HG03066 (cell line): Measurements from ENCODE around the gene NDUFAB1.
"Not testable (repeated sequence)": the region's sequence is repeated elsewhere in the genome, so short reads cannot be mapped to it uniquely, and the experiment has no call there.

Source experiments
- ATAC-seq: cut with Tn5 transposase; IDR thresholded peaks from one replicate; pipeline ENCODE4 v1.9.1; 2021; ENCODE audit warnings: low read depth; ENCODE audit not compliant: unreplicated experiment

Gene NDUFAB1

DNA sequence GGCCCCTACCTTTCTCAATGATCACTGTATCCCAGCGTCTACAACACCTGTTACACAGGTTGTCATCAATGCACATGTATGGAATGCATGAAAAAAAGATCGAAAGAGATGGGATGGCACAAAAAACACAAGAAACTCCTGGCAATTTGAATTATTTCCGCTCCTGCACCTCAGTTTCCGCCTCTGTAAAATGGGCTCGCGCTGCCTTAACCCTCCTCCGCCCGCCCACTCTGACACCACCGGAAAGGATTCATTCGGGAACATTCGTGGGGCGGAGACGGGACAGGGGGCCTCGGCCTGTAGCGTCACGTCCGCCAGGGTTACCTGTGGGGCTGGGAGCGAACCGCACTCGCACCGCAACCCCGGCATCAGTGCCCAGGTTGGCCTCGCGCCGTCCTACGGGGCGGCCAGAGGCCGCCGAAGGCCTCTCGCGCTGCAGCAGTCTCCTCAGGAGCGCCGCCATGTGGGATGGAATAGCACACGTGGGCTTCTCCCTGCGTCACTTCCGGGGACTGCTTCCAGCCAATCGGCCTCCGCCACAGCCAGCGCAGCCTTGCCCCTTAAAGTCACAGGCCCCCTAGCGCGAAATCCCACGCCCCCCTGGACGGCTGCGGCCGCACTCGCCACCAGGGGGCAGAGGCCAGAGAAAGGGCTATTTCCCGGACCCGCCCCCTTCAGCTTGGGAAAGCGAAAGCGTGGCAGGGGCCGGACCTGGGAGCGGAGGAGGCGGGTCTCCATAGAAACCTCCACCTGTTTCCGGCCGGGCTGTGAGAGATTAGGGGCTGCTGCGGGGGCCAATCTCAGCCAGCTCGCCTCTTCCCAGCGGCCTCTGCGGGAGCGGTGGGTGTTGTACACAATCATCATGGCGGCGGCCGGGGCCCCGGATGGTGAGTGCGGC is 39.0 kb downstream of the NDUFAB1 start, which contains the start of the genes EARS2 and UBFD1:
TSS of gene EARS2 (minus strand) at position 470 of the 898 bp plus-strand sequence. CDS start at position 463, 7 bp downstream.
TSS of gene UBFD1 (plus strand) at position 847 of the 898 bp plus-strand sequence. CDS start at position 863, 16 bp downstream.
- peak; percentile 93 for ATAC-seq

DNA sequence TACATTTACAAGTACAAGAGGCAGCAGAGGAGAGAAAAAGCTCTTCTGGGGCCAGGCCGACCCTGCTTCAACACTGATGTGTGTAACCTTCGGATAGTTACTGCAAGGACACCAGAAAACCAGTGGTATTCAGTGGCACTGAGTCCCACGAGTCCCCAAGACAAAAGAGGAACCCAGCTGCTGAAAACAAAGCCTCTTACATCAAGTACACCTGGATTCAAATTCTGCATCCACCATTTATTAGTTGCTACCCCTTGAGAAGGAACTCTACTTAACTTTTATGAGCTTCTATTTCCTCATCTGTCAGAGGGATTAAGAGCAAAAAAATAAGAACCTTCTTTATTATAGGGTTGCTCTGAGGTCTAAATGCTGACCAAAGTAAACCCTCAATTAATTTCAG is 41.6 kb downstream of the NDUFAB1 start:
- no peak for ATAC-seq

DNA sequence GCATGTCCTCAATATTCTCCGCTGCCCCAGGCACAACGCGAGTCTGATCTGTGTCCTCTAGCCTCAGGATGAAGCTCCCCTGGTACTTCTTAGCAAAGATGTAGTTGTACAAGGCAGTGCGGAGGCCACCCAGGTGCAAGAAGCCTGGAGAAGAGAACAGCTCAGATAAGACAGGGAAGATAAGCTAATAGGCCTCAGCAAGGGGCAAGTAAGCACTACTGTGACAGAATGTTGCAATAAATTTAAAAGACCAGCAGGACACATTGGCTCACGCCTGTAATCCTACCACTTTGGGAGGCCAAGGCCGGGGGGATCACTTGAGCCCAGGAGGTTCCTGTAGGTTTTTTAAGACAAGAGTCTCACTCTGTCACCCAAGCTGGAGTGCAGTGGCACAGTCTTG is 44.0 kb downstream of the NDUFAB1 start:
- no peak for ATAC-seq

- no peak for ATAC-seq
Observed at GRCh38 chr16:23549938-23550337, 46.2 kb downstream of the NDUFAB1 start.

DNA sequence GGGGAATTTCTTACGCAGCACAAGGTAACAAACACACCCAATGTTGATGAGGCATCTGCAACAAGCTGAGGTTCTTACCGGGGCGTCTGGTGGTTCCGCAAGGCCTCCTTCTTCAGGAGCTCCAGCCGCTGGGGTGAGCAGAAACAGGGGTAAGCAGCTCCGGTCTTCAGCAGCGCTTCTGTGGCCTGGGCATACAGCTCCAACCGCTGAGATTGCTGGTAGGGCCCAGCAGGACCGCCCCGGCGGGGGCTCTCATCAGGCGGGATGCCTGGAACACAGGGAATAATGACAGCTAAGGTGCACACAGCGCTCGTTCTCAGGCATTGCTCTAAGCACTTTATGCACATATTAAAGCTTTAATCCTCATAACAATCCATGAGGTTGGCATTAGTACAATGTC is 51.7 kb downstream of the NDUFAB1 start:
- no peak for ATAC-seq

DNA sequence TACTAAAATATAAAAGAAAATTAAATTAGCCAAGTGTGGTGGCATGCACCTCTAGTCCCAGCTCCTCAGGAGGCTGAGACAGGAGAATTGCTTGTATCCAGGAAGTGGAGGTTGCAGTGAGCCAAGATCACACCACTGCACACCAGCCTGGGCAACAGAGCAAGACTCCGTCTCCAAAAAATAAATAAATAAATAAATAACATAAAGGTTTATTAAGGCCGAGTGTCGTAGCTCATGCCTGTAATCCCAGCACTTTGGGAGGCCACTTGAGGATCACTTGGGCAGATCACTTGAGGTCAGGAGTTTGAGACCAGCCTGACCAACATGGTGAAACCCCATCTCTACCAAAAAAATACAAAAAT is 55.3 kb downstream of the NDUFAB1 start:
- ATAC-seq = not testable (repeated sequence)

DNA sequence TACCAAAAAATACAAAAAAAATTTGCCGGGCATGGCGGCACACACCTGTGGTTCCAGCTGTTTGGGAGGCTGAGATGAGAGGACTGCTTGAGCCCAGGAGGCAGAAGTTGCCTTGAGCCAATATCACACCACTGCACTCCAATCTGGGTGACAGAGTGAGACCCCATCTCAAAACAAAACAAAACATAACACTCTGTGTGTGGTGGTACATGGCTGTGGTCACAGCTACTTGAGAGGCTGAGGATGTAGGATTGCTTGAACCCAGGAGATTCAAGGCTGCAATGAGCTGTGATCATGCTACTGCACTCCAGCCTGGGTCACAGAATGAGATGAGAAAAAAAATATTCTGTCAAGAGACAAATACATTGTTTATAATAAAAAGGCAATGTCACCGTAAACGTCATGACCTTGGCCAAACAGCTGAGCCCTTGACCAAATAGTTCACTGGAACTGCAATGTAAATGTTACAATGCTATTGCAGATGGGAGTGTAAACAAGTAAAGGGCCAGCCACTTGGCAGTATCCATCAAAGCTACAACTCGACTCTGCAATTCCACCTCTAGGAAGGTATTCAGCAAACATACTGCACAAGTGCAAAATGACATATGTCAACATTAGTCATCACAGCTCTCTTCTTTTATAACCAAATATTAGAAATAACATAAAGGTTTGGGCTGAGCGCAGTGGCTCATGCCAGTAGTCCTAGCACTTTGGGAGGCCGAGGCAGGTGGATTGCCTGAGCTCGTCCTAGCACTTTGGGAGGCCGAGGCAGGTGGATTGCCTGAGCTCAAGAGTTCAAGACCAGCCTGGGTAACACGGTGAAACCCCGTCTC is 55.9 kb downstream of the NDUFAB1 start:
- no peak for ATAC-seq

DNA sequence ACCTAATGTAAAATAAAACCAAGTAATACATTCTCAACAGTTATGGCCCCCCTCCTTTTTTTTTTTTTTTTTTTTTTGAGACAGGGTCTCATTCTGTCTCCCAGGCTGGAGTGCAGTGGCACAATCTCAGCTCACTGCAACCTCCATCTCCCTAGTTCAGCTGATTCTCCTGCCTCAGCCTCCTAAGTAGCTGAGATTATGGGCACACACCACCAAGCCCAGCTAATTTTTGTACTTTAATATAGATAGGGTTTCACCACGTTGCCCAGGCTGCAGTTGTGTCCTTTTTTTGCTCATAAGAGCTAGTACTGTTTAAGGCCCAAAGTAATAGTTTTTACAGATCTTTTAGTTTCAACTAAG is 57.2 kb downstream of the NDUFAB1 start:
- ATAC-seq = no peak

- ATAC-seq = no peak
Observed at GRCh38 chr16:23537390-23537789, 58.7 kb downstream of the NDUFAB1 start.

DNA sequence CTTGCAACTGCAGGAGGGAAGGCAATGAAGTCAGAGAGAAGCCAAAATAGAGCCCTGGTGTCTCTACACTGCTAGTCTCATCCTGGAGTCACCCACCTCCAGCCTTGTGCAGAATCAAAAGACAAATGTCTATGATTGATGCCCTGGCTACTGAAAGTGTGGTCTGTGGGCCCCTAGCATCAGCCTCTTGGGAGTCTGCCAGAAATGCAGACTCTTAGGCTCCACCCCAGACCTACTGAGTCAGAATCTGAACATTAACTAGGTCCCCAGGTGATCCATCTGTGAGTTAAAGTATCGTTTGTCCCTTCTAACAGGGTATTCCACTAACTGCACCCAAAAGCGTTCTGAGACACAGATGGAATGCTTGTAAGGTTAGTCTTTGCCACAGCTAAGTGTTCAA is 60.2 kb downstream of the NDUFAB1 start:
- ATAC-seq = no peak

DNA sequence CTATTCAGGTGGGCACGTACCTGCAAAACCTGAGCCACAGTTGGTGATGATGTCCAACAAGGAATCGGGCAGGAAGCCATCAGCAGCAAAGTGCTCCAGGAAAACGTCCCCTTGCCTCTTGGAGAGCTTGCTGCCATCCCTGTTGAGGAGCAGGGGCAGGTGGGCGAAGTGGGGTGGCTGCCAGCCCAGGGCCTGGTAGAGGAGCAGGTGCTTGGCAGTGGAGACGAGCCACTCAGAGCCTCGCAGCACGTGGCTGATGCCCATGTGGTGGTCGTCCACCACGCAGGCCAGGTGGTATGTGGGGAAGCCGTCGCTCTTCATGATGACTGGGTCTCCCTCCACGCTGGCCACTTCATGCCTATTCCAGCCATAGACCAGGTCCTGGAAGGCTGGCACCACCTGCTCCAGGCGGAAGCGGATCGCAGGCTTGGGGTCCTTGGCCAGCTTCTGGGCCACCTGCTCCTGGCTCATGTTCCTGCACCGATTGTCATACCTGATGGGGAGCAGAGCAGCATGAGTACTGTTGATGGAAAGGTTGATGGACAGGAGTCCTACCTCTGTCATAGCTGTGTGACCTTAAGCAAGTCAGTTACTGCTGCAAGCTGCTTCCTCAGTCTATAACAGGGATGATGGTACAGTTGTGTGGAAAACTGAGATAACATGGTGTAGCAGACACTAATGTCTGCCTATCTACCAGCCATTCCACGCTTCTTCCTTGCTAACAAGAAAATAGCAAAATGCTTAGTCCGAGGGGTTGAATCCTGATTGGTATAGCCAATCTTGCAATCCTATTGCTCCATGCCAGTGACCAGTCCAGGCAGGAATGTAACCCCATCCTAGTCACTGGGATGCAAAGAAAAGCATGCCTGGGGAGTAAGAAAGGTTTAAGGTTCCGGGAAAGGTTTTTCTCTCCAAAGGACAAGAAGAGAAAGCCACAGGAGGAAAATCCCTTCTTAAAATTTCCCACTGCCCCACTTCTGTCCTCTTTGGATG is 61.0 kb downstream of the NDUFAB1 start:
- no peak for ATAC-seq

- no peak for ATAC-seq
Observed at GRCh38 chr16:23532448-23532847, 63.7 kb downstream of the NDUFAB1 start.
